Prostate gland (tissue), 2 donors: ENCODE measurements around the gene PLCB4. TPM values are rescaled to one million over a fixed set of nuclear protein-coding genes. Genes with fewer than 3 reads are reported as not detected.

ENCODE experiments used
- DNase-seq: peaks from one replicate; pipeline ENCODE4 v3.0.0-alpha.2; 2019; ENCODE audit warnings: low spot score
- H3K27ac ChIP-seq, 2 donors: fragments of 200-600 bp; sonication (generic); 2 replicates each; pipeline ENCODE4 v1.5.1; 2017 to 2019
- H3K27me3 ChIP-seq: fragments of 200-600 bp; sonication (generic); replicated peaks from 2 replicates; pipeline ENCODE4 v1.5.1; 2019; ENCODE audit not compliant: insufficient read depth
- H3K36me3 ChIP-seq, 2 donors: fragments of 200-600 bp; sonication (generic); 1 replicate in 1 of 2; 2 replicates in 1 of 2; pipeline versions ENCODE4 v1.5.1 to v1.8.1; 2017 to 2019
- H3K4me1 ChIP-seq: fragments of 200-600 bp; sonication (generic); replicated peaks from 2 replicates; pipeline ENCODE4 v1.5.1; 2019
- H3K4me3 ChIP-seq, 2 donors: fragments of 200-600 bp; sonication (generic); 2 replicates each; pipeline ENCODE4 v1.5.1; 2017 to 2019
- H3K9me3 ChIP-seq: fragments of 200-600 bp; sonication (generic); 2 replicates; pipeline ENCODE4 v1.5.1; 2017
- POLR2A ChIP-seq: fragments of 450-650 bp; IDR thresholded peaks from one replicate; pipeline ENCODE4 v1.6.1; 2016; ENCODE audit warnings: antibody characterized with exemption, mild to moderate bottlenecking
- POLR2AphosphoS5 ChIP-seq: sonication (generic); formaldehyde crosslinking; IDR thresholded peaks from one replicate; pipeline ENCODE4 v1.6.1; 2017; ENCODE audit warnings: antibody characterized with exemption
- WGBS: methylation state at CpG from one replicate; pipeline ENCODE4 v1.1.5; 2018; 5-methylcytosine and 5-hydroxymethylcytosine counted together
- intact Hi-C: fragments of 100-400 bp; cut with DNase I; formaldehyde crosslinking; loops from one replicate; pipeline ENCODE4 v1.14.2; 2022
- total RNA-seq, 2 donors: library from RNA; depleted of rRNA; stranded (reverse); fragments of >200 nt; gene quantifications; one replicate each; pipeline ENCODE4 v1.1.0, GENCODE V29; 2016
- TF ChIP-seq, protein P1 (sequence below), 4 experiments: fragments of 200-600 bp in 2 of 4; fragments of 450-650 bp in 2 of 4; sonication (generic) in 2 of 4; IDR thresholded peaks; 1 replicate in 3 of 4; 2 replicates in 1 of 4; pipeline ENCODE4 v1.5.1; 2016 to 2019; ENCODE audit warnings: antibody characterized with exemption in 4 of 4, mild to moderate bottlenecking in 2 of 4, moderate library complexity in 2 of 4

PLCB4 gene
- total RNA-seq, 2 donors from 2014 or later, result 9.1 to 11.6 TPM

DNA sequence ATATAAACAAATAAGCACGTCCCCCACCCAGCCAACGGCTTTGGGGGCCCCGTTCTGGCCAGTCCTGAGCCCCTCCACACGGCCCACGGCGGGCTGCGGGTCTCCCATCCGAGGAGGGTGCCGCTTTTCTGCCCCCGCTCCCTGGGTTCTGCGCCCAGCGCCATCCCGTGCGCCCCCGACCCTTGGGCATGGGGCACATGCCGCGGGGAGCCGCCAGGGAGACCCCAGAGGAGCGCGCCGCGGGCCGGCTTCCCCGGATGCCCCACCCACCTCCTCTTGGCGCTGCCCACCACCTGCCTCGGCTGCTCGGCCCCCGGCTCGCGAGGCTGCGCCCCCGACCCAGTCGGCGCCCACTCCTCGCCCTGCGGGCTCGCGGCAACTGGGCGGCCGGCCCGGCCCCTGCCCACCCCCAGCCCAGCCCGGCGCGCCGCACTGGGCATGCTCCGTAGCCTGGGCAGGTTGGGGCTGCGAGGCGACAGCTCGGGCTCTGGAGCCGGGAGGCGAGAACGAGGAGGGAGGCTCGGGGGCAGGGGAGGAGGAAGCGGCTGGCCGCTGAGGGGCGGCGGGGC lies 570 bp upstream of the PLCB4 start:
- no peaks in the 10 kb centered on the region for H3K27me3 ChIP-seq
- H3K27ac ChIP-seq, result peak overlapping the region; percentile 78 to 81
- TF ChIP-seq, protein P1, sequence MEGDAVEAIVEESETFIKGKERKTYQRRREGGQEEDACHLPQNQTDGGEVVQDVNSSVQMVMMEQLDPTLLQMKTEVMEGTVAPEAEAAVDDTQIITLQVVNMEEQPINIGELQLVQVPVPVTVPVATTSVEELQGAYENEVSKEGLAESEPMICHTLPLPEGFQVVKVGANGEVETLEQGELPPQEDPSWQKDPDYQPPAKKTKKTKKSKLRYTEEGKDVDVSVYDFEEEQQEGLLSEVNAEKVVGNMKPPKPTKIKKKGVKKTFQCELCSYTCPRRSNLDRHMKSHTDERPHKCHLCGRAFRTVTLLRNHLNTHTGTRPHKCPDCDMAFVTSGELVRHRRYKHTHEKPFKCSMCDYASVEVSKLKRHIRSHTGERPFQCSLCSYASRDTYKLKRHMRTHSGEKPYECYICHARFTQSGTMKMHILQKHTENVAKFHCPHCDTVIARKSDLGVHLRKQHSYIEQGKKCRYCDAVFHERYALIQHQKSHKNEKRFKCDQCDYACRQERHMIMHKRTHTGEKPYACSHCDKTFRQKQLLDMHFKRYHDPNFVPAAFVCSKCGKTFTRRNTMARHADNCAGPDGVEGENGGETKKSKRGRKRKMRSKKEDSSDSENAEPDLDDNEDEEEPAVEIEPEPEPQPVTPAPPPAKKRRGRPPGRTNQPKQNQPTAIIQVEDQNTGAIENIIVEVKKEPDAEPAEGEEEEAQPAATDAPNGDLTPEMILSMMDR (IDR thresholded peaks at IDR 0.05), result no peak
- TF ChIP-seq POLR2AphosphoS5, result no peak
- no peak for TF ChIP-seq POLR2A
- peak overlapping the region; percentile 80 to 88 for H3K4me3 ChIP-seq
- DNase-seq, result peak; percentile 40
- H3K36me3 ChIP-seq, result no peaks in the 10 kb centered on the region
- no peaks in the 10 kb centered on the region for H3K4me1 ChIP-seq
- intact Hi-C loops, result loop anchor here (2.0 to 5.0 kb wide), 3 partner anchors 121 to 294 kb away; no protein-coding TSS in a partner anchor
- no peaks in the 10 kb centered on the region for H3K9me3 ChIP-seq
- WGBS, result 0% methylated on average over 32 of the region's 57 CpGs

GRCh38 chr20:9070304-9070703 lies 1.4 kb downstream of the PLCB4 start:
- Histone ChIP-seq H3K4me1 (no peaks in the 10 kb centered on the region), H3K27ac (no peak overlapping the region), H3K4me3 (no peak overlapping the region), H3K27me3 (no peaks in the 10 kb centered on the region), H3K9me3 (no peaks in the 10 kb centered on the region), H3K36me3 (no peaks in the 10 kb centered on the region)
- WGBS, result 68% methylated on average over 3 of the region's 3 CpGs
- no peak for TF ChIP-seq POLR2A
- no peak for TF ChIP-seq POLR2AphosphoS5
- TF ChIP-seq, protein P1 (IDR thresholded peaks at IDR 0.05), result no peak
- no peak for DNase-seq
- intact Hi-C loops, result no loop called here

DNA sequence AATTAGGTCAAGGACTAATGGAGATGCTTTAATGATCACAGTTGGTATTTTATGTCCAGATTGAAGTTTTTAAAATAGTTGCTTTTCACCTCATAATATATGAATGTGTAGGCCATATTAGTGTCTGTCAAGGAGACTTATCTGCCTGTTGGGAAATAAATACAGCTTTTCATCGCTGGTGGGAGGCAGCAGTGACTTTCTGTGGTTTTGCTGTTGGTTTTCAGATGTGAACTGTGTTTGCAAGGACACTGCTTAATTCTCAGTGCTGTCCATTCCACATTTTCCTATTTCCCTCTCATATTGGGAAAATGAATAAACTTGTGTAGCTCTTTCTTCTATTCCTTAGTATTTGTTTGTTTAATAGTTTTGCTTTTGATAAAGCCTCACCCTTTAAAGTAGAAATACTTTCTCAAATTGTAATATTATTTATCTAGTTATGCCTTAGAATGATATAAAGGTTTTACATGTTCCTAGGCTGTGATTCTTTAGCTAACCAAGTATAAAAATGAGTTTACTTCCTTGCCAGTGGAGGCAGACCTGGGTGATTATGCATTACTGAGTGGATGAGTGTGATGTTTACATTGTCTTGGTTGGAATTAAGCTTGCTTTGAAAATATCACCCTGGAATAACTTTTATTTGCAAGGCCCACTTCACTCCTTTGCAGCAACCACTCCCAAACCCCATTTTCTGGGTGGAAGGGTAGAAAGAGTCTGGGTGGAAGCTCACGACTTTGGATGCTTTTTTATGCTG lies 3.3 kb downstream of the PLCB4 start:
- TF ChIP-seq POLR2AphosphoS5, result no peak
- TF ChIP-seq POLR2A, result no peak
- TF ChIP-seq, protein P1 (IDR thresholded peaks at IDR 0.05), result no peak
- H3K4me3 ChIP-seq, result no peak overlapping the region
- H3K27ac ChIP-seq, result no peak overlapping the region
- no peak for DNase-seq
- no peaks in the 10 kb centered on the region for H3K4me1 ChIP-seq
- H3K9me3 ChIP-seq, result no peaks in the 10 kb centered on the region
- H3K27me3 ChIP-seq, result no peaks in the 10 kb centered on the region
- 71% methylated on average over 2 of the region's 2 CpGs for WGBS
- intact Hi-C loops, result no loop called here
- no peaks in the 10 kb centered on the region for H3K36me3 ChIP-seq

DNA sequence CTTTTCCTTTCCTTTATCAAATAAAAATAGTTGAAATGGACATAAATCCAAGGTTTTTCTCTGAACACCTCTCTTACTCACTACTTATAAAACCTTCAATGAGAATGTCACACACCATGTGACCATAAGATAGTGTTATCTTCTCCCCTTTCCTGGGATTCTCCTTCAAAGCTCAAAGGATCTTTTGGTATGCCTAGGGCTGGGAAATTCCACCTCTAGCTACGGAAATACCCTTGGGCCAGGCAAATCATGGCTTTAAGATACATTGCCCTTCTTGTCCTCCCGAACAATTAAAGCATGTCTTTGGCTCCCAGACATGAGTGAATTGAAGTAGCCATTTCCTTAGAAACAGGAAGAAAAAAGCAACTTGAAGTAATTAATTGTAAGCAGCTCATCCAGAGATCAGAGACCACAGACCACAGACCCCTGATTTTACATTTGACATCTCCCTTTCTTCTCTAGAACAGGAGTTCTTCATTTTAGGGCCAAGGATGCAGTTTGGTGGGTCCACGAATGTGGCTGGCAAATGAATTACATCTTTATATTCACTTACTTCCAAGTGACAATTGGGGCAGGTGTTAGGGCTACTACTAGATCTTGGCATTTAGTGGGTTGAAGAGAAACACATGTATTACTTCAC lies 4.1 kb downstream of the PLCB4 start:
- Histone ChIP-seq H3K4me3 (no peak overlapping the region), H3K27ac (no peak overlapping the region), H3K36me3 (no peaks in the 10 kb centered on the region), H3K4me1 (no peaks in the 10 kb centered on the region), H3K27me3 (no peaks in the 10 kb centered on the region), H3K9me3 (no peaks in the 10 kb centered on the region)
- TF ChIP-seq POLR2AphosphoS5, result no peak
- TF ChIP-seq, protein P1 (IDR thresholded peaks at IDR 0.05), result no peak
- TF ChIP-seq POLR2A, result no peak
- no peak for DNase-seq
- WGBS, result 68% methylated on average over 3 of the region's 3 CpGs
- intact Hi-C loops, result no loop called here
